HepG2 (cell line): Measurements from ENCODE around the gene MOGAT3. TPM values are rescaled to one million over a fixed set of nuclear protein-coding genes. Genes with fewer than 3 reads are reported as not detected.

Source experiments
- MIER3 ChIP-seq: IDR thresholded peaks from 2 replicates; pipeline ENCODE4 v1.6.1; 2016; ENCODE audit warnings: missing compliant biosample characterization, borderline replicate concordance
- RORA ChIP-seq: sonication (generic); formaldehyde crosslinking; IDR thresholded peaks from 2 replicates; pipeline ENCODE4 v1.5.0; 2020; ENCODE audit warnings: mild to moderate bottlenecking, missing genetic modification reagents, moderate library complexity
- SAP130 ChIP-seq: IDR thresholded peaks from 2 replicates; pipeline ENCODE4 v1.6.1; 2016; ENCODE audit warnings: low read depth
- THAP11 ChIP-seq: IDR thresholded peaks from 2 replicates; pipeline ENCODE4 v1.6.1; 2016; ENCODE audit warnings: missing biosample characterization, missing genetic modification reagents
- TRIM24 ChIP-seq: sonication (generic); formaldehyde crosslinking; IDR thresholded peaks from 2 replicates; pipeline ENCODE4 v1.8.0; 2022; ENCODE audit warnings: mild to moderate bottlenecking, missing genetic modification reagents
- XRCC5 ChIP-seq: fragments of 200-400 bp; formaldehyde crosslinking; optimal IDR thresholded peaks from 2 replicates; pipeline ENCODE3; 2017; ENCODE audit warnings: mild to moderate bottlenecking, low read length
- ZNF768 ChIP-seq: sonication (generic); formaldehyde crosslinking; IDR thresholded peaks from 2 replicates; pipeline ENCODE4 v1.4.0; 2020; ENCODE audit warnings: missing genetic modification reagents
- polyA plus RNA-seq, 8 experiments: library from polyadenylated mRNA; depleted of rRNA in 3 of 8; stranded (reverse) in 7 of 8; unstranded in 1 of 8; fragments of >200 nt; fragmentation: Illumina TruSeq in 4 of 8; extraction: Trizol in 4 of 8; gene quantifications; 2 replicates each; pipeline versions ENCODE4 v1.2.1 to v1.2.3, GENCODE V29; 2011 to 2016; ENCODE audit warnings: low read depth in 4 of 8, missing spikeins in 1 of 8, mixed read lengths in 1 of 8; ENCODE audit not compliant: insufficient read depth in 1 of 8
- total RNA-seq, 5 experiments: library from RNA; depleted of rRNA; stranded (reverse); fragments of >200 nt; fragmentation: Illumina TruSeq; extraction: Trizol; gene quantifications; 2 replicates each; pipeline ENCODE4 v1.2.3, GENCODE V29; 2016; ENCODE audit warnings: low read depth in 1 of 5
- TF ChIP-seq, protein P1 (sequence below): sonication (generic); formaldehyde crosslinking; IDR thresholded peaks from 2 replicates; pipeline ENCODE4 v1.4.0; 2020; ENCODE audit warnings: mild to moderate bottlenecking, missing genetic modification reagents
- TF ChIP-seq, protein P2 (sequence below): sonication (generic); formaldehyde crosslinking; IDR thresholded peaks from 2 replicates; pipeline ENCODE4 v1.5.0; 2020; ENCODE audit warnings: mild to moderate bottlenecking, missing genetic modification reagents, borderline replicate concordance
- TF ChIP-seq, protein P3 (sequence below): IDR thresholded peaks from 2 replicates; pipeline ENCODE4 v1.6.1; 2012; ENCODE audit warnings: low read length, improper control_type of control experiment
- TF ChIP-seq, protein P4 (sequence below): sonication (generic); formaldehyde crosslinking; IDR thresholded peaks from 2 replicates; pipeline ENCODE4 v1.4.0; 2020; ENCODE audit warnings: missing genetic modification reagents

The MOGAT3 gene
- total and polyA plus RNA-seq, 2 of the 13 experiments (the other 11 are each of a cell fraction or from before 2014, with no cell fraction given), result 22.5 to 30.5 TPM

DNA sequence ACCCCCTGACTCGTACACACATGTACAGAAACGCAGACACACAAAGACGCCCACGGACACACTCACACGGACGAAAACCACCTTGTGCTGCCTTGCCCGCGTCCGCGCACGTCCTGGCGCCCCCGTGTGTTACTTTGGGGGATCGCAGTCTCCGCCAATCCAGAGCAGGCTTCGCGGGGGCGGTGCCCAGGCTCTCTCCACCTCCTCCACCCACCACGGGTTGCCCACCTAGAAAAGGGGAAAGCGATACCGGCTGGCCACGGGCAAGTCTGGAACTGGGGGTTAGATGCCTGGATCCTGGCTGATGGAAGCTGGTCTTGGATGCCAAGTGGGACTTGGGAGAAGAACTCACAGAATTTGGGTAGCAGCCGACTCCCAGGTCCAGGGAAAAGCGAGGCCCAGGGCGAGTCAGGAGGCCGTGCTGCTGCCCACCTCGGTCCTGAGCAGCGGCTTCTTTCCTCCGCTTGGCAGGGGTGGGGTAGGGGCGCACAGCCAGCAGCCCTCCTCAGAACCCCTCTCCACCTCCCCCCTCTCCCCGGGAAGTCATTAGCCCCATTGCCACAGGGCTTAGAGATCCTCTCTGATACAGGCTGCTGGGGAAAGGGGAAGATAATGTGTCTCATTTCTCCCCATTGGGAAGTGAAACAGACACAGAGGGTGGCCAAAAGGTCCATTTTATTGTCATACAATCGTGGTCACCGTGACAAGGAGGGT, 30.8 kb downstream of the MOGAT3 start (continued):
- TF ChIP-seq MIER3 (CRISPR knock-in tag) (no peak), SAP130 (CRISPR knock-in tag) (peak; percentile 30; the same call in 1 of the 2 replicates), XRCC5 (peak; percentile 89), THAP11 (CRISPR knock-in tag) (0 out of 2 replicates have a peak, but pooled peaks have one; percentile 28), RORA (CRISPR knock-in tag) (no peak), ZNF768 (CRISPR knock-in tag) (peak; percentile 42; the same call in 1 of the 2 replicates), TRIM24 (no peak)
- TF ChIP-seq, protein P1, sequence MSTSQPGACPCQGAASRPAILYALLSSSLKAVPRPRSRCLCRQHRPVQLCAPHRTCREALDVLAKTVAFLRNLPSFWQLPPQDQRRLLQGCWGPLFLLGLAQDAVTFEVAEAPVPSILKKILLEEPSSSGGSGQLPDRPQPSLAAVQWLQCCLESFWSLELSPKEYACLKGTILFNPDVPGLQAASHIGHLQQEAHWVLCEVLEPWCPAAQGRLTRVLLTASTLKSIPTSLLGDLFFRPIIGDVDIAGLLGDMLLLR, result no peak
- TF ChIP-seq, protein P2, sequence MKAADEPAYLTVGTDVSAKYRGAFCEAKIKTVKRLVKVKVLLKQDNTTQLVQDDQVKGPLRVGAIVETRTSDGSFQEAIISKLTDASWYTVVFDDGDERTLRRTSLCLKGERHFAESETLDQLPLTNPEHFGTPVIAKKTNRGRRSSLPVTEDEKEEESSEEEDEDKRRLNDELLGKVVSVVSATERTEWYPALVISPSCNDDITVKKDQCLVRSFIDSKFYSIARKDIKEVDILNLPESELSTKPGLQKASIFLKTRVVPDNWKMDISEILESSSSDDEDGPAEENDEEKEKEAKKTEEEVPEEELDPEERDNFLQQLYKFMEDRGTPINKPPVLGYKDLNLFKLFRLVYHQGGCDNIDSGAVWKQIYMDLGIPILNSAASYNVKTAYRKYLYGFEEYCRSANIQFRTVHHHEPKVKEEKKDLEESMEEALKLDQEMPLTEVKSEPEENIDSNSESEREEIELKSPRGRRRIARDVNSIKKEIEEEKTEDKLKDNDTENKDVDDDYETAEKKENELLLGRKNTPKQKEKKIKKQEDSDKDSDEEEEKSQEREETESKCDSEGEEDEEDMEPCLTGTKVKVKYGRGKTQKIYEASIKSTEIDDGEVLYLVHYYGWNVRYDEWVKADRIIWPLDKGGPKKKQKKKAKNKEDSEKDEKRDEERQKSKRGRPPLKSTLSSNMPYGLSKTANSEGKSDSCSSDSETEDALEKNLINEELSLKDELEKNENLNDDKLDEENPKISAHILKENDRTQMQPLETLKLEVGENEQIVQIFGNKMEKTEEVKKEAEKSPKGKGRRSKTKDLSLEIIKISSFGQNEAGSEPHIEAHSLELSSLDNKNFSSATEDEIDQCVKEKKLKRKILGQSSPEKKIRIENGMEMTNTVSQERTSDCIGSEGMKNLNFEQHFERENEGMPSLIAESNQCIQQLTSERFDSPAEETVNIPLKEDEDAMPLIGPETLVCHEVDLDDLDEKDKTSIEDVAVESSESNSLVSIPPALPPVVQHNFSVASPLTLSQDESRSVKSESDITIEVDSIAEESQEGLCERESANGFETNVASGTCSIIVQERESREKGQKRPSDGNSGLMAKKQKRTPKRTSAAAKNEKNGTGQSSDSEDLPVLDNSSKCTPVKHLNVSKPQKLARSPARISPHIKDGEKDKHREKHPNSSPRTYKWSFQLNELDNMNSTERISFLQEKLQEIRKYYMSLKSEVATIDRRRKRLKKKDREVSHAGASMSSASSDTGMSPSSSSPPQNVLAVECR (CRISPR knock-in tag), result 0 out of 2 replicates have a peak, but pooled peaks have one; percentile 16
- TF ChIP-seq, protein P3, sequence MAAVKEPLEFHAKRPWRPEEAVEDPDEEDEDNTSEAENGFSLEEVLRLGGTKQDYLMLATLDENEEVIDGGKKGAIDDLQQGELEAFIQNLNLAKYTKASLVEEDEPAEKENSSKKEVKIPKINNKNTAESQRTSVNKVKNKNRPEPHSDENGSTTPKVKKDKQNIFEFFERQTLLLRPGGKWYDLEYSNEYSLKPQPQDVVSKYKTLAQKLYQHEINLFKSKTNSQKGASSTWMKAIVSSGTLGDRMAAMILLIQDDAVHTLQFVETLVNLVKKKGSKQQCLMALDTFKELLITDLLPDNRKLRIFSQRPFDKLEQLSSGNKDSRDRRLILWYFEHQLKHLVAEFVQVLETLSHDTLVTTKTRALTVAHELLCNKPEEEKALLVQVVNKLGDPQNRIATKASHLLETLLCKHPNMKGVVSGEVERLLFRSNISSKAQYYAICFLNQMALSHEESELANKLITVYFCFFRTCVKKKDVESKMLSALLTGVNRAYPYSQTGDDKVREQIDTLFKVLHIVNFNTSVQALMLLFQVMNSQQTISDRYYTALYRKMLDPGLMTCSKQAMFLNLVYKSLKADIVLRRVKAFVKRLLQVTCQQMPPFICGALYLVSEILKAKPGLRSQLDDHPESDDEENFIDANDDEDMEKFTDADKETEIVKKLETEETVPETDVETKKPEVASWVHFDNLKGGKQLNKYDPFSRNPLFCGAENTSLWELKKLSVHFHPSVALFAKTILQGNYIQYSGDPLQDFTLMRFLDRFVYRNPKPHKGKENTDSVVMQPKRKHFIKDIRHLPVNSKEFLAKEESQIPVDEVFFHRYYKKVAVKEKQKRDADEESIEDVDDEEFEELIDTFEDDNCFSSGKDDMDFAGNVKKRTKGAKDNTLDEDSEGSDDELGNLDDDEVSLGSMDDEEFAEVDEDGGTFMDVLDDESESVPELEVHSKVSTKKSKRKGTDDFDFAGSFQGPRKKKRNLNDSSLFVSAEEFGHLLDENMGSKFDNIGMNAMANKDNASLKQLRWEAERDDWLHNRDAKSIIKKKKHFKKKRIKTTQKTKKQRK, result no peak
- TF ChIP-seq, protein P4, sequence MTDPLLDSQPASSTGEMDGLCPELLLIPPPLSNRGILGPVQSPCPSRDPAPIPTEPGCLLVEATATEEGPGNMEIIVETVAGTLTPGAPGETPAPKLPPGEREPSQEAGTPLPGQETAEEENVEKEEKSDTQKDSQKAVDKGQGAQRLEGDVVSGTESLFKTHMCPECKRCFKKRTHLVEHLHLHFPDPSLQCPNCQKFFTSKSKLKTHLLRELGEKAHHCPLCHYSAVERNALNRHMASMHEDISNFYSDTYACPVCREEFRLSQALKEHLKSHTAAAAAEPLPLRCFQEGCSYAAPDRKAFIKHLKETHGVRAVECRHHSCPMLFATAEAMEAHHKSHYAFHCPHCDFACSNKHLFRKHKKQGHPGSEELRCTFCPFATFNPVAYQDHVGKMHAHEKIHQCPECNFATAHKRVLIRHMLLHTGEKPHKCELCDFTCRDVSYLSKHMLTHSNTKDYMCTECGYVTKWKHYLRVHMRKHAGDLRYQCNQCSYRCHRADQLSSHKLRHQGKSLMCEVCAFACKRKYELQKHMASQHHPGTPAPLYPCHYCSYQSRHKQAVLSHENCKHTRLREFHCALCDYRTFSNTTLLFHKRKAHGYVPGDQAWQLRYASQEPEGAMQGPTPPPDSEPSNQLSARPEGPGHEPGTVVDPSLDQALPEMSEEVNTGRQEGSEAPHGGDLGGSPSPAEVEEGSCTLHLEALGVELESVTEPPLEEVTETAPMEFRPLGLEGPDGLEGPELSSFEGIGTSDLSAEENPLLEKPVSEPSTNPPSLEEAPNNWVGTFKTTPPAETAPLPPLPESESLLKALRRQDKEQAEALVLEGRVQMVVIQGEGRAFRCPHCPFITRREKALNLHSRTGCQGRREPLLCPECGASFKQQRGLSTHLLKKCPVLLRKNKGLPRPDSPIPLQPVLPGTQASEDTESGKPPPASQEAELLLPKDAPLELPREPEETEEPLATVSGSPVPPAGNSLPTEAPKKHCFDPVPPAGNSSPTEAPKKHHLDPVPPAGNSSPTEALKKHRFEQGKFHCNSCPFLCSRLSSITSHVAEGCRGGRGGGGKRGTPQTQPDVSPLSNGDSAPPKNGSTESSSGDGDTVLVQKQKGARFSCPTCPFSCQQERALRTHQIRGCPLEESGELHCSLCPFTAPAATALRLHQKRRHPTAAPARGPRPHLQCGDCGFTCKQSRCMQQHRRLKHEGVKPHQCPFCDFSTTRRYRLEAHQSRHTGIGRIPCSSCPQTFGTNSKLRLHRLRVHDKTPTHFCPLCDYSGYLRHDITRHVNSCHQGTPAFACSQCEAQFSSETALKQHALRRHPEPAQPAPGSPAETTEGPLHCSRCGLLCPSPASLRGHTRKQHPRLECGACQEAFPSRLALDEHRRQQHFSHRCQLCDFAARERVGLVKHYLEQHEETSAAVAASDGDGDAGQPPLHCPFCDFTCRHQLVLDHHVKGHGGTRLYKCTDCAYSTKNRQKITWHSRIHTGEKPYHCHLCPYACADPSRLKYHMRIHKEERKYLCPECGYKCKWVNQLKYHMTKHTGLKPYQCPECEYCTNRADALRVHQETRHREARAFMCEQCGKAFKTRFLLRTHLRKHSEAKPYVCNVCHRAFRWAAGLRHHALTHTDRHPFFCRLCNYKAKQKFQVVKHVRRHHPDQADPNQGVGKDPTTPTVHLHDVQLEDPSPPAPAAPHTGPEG (CRISPR knock-in tag), result no peak
- TF ChIP-seq, all 625 proteins: peak for 32
